Activated B cell treated with CpG ODN at 0.5 μM for 24 hours (primary cell): ENCODE results near the gene MON2. TPM values are rescaled to one million over a fixed set of nuclear protein-coding genes. Genes with fewer than 3 reads are reported as not detected.

Experiments
- ATAC-seq: fragments of 200-7000 bp; cut with Tn5 transposase; one replicate; pipeline ENCODE4 v1.10.0; 2021; ENCODE audit warnings: low read depth, mild to moderate bottlenecking, moderate library complexity
- CTCF ChIA-PET: fragments of 350-600 bp; sonication (Branson Sonifier 250); formaldehyde crosslinking; loops from one replicate; lab custom pipeline; 2021; ENCODE audit warnings: antibody characterized with exemption; lab: Charles Lee
- POLR2A ChIA-PET: fragments of 350-600 bp; sonication (Branson Sonifier 250); formaldehyde crosslinking; loops from one replicate; lab custom pipeline; 2021; ENCODE audit warnings: antibody characterized with exemption; lab: Charles Lee
- DNase-seq: peaks from one replicate; pipeline ENCODE4 v3.0.0; 2022
- H3K27ac Mint-ChIP-seq: one replicate; pipeline ENCODE4 v1.8.0; 2020; ENCODE audit warnings: mixed read lengths
- H3K27me3 Mint-ChIP-seq: one replicate; pipeline ENCODE4 v1.8.0; 2021; ENCODE audit warnings: mixed read lengths
- H3K36me3 Mint-ChIP-seq: one replicate; pipeline ENCODE4 v1.8.0; 2021; ENCODE audit warnings: low read depth, mixed read lengths
- H3K4me1 Mint-ChIP-seq: one replicate; pipeline ENCODE4 v1.8.0; 2021; ENCODE audit warnings: mixed read lengths
- H3K4me3 Mint-ChIP-seq: one replicate; pipeline ENCODE4 v1.8.0; 2020; ENCODE audit warnings: mild to moderate bottlenecking, mixed read lengths
- H3K9me3 Mint-ChIP-seq: one replicate; pipeline ENCODE4 v1.8.0; 2020; ENCODE audit warnings: mixed read lengths
- intact Hi-C: fragments of 100-400 bp; cut with micrococcal nuclease; formaldehyde crosslinking; loops from one replicate; pipeline ENCODE4 v1.15.1; 2024
- total RNA-seq: library from RNA; stranded (reverse); gene quantifications from 2 replicates; pipeline ENCODE4 v1.2.3, GENCODE V29; 2022
- TF ChIP-seq, protein P1 (sequence below): fragments of 200-600 bp; IDR thresholded peaks from one replicate; pipeline ENCODE4 v1.8.0; 2022; ENCODE audit warnings: antibody characterized with exemption, mild to moderate bottlenecking

Gene MON2
- total RNA-seq, 1 donor from 2014 or later = 69.9 TPM

DNA sequence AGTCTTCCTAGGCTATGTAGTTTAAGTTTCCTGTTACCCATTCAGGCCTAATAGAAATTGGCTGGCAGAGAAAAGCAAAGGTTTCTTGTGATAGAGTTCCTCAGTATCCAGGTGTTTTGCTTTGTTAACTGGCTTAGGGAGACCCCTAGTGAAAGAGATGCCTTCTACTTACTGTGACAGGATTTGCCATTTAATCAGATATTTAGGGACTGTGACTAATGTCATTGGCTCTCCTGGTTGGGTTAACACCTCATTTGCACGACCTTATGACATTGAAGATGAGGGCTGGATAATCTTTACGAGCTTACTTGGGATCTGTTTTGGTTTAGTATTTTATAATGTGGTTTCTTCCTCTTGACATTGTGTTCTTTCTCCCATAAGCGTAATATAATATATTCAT lies 5.8 kb downstream of the MON2 start:
- no peak overlapping the region for H3K4me3 Mint-ChIP-seq
- no peaks in the 10 kb centered on the region for H3K27me3 Mint-ChIP-seq
- intact Hi-C loops = no loop called here
- peaks cover 17% of the 10 kb centered on the region for H3K36me3 Mint-ChIP-seq
- CTCF ChIA-PET = interaction anchor here (1.3 kb wide), 1 partner anchor 34 kb away, joined by 3 read pairs; no protein-coding TSS in a partner anchor
- H3K9me3 Mint-ChIP-seq = no peaks in the 10 kb centered on the region
- H3K4me1 Mint-ChIP-seq = peaks cover 32% of the 10 kb centered on the region
- DNase-seq (no peak), ATAC-seq (no peak)
- H3K27ac Mint-ChIP-seq = no peak overlapping the region
- TF ChIP-seq, protein P1, sequence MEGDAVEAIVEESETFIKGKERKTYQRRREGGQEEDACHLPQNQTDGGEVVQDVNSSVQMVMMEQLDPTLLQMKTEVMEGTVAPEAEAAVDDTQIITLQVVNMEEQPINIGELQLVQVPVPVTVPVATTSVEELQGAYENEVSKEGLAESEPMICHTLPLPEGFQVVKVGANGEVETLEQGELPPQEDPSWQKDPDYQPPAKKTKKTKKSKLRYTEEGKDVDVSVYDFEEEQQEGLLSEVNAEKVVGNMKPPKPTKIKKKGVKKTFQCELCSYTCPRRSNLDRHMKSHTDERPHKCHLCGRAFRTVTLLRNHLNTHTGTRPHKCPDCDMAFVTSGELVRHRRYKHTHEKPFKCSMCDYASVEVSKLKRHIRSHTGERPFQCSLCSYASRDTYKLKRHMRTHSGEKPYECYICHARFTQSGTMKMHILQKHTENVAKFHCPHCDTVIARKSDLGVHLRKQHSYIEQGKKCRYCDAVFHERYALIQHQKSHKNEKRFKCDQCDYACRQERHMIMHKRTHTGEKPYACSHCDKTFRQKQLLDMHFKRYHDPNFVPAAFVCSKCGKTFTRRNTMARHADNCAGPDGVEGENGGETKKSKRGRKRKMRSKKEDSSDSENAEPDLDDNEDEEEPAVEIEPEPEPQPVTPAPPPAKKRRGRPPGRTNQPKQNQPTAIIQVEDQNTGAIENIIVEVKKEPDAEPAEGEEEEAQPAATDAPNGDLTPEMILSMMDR = no peak
- POLR2A ChIA-PET = interaction anchor here (0.5 kb wide), 1 partner anchor 186 kb away, joined by 4 read pairs; no protein-coding TSS in a partner anchor

DNA sequence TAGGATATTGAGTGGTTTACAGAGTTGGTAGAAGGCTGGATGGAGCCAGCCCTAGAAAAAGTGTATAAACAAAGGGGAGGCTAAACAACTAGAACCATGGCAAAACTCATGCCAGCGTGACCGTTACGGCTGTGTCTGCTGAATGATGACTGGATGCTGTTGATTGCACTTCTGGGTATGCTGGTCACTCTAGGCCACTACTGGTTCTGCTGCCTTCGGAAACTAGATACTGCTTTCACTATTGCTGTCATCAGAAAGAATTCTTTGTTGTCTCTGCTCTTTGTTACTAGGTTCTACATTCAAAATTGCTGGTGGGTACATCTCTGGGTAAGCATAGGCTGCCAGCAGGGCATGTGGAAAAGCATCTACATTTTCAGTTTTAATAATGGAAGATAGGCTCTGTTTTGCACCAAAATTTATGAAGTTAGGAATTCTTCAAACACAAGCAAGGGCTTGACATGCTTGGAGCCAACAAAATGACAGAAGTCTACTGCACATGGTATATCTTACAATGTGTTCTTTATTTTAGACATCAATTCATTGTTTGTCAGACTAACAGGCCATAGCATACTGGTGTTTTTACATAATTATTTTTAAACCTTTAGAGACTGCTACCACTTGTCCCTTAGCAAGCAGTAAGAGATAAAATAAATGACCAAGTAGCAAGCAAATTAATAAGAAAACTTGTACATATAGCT lies 15.4 kb downstream of the MON2 start:
- ATAC-seq = no peak
- peaks cover 52% of the 10 kb centered on the region for H3K36me3 Mint-ChIP-seq

DNA sequence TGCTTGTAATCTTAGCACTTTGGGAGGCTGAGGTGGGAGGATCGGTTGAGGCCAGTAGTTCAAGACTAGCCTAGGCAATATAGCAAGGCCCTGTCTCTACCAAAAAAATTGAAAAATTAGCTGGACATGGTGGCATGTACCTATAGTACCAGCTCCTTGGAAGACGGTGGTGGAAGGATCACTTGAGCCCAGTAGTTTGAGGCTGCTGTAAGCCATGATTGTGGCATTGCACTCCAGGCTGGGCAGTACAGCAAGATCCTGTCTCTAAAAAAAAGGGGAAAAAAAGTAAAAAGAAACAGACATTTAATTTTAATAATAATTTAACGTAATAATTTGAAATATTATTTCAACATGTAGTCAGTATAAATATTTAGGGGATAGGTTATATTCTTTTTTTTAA lies 16.1 kb downstream of the MON2 start:
- no peak overlapping the region for H3K4me3 Mint-ChIP-seq
- peaks cover 49% of the 10 kb centered on the region for H3K36me3 Mint-ChIP-seq
- H3K4me1 Mint-ChIP-seq = peaks cover 11% of the 10 kb centered on the region
- ChIA-PET CTCF (no interaction called here), POLR2A (no interaction called here)
- no peaks in the 10 kb centered on the region for H3K27me3 Mint-ChIP-seq
- no peak for DNase-seq
- intact Hi-C loops = no loop called here
- ATAC-seq = no peak
- TF ChIP-seq, protein P1 = no peak
- no peaks in the 10 kb centered on the region for H3K9me3 Mint-ChIP-seq
- H3K27ac Mint-ChIP-seq = no peak overlapping the region

More for the DNA sequence above, 15.4 kb downstream of the MON2 start:
- TF ChIP-seq, protein P1 = no peak
- Mint-ChIP-seq H3K27me3 (no peaks in the 10 kb centered on the region), H3K9me3 (no peaks in the 10 kb centered on the region), H3K4me3 (no peak overlapping the region), H3K4me1 (peaks cover 11% of the 10 kb centered on the region), H3K27ac (no peak overlapping the region)
- intact Hi-C loops = no loop called here
- no peak for DNase-seq
- ChIA-PET CTCF (no interaction called here), POLR2A (no interaction called here)

DNA sequence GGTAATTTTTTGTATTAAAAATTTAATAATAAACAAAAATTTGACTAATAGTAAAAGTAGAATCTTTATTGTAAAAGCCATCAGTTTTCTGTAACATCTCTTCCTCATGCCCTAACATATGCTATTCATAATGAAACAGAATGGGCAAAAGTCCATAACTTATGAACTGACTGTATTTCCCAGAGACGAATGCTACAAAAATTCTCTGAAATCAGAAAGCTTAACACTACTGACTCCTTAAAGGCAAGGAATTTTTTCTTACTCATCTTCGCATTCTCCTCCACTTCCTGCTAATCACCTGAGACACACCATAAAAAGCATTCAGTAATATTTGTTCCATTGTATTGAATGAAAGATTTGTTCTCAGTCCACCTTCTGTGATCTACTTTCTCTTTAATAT lies 17.6 kb downstream of the MON2 start:
- ATAC-seq (no peak), DNase-seq (no peak)
- Mint-ChIP-seq H3K4me3 (no peak overlapping the region), H3K27ac (no peak overlapping the region), H3K9me3 (no peaks in the 10 kb centered on the region), H3K36me3 (peaks cover 46% of the 10 kb centered on the region), H3K4me1 (peaks cover 8% of the 10 kb centered on the region), H3K27me3 (no peaks in the 10 kb centered on the region)
- TF ChIP-seq, protein P1 = no peak
- intact Hi-C loops = no loop called here
- ChIA-PET POLR2A (interaction anchor here (1.1 kb wide), 1 partner anchor 17 kb away, joined by 3 read pairs; no protein-coding TSS in a partner anchor), CTCF (no interaction called here)

DNA sequence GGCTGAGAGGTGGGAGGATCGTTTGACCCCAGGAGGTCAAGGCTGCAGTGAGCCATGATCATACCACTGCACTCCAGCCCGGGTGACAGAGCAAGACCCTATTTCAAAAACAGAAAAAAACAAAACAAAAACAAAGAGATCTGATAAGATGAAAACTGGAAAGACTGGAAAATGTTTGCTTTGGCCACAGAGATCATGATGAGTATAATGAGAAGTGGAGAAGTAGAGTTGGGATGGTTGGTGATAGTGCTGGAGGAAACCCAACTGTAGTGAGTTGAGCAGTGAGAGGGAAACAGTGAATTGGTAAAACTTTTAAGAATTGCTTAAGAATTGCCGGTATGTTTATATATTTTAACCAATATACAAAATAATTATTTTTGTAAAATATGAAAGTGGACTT lies 39.2 kb downstream of the MON2 start:
- CTCF ChIA-PET = no interaction called here
- Mint-ChIP-seq H3K27me3 (no peaks in the 10 kb centered on the region), H3K4me3 (no peak overlapping the region), H3K9me3 (peaks cover 3% of the 10 kb centered on the region), H3K36me3 (peaks cover 63% of the 10 kb centered on the region), H3K27ac (no peak overlapping the region), H3K4me1 (no peaks in the 10 kb centered on the region)
- POLR2A ChIA-PET = no interaction called here
- TF ChIP-seq, protein P1 = no peak
- no peak for DNase-seq
- ATAC-seq = no peak
- intact Hi-C loops = no loop called here
